ENCODE results near the gene HSPH1. TPM values are rescaled to one million over a fixed set of nuclear protein-coding genes. Genes with fewer than 3 reads are reported as not detected.

The HSPH1 gene
- total RNA-seq, 1 experiment from 2014 or later, result 145 TPM

DNA sequence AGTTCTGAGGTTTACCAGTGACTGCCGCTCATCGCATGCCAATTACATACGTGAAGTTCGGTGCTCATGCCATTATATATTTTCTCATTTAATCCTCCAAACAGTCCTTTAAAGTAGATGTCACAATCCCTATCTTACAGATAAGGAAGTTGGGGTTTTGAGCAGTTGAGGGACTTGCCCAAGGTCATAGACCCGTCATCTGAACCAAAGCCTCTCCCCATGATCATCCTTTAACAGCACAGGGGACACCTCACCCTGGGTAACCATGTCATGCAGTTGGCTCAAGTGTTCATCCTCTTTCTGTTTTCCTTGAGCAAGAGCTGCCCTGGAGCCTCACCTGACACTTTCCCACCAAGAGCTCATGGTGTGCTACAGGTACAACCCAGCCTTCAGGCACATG, 69.1 kb downstream of the HSPH1 start:
- ChIA-PET CTCF (no interaction called here), POLR2A (no interaction called here)
- Histone ChIP-seq H3K4me3 (ENCODE audit: low read depth in 2 of 2, low read length in 2 of 2) (no peak overlapping the region), H3K27me3 (ENCODE audit: control insufficient read depth, insufficient read depth, low read length) (no peaks in the 10 kb centered on the region), H3K36me3 (ENCODE audit: control insufficient read depth, insufficient read depth, low read length) (no peaks in the 10 kb centered on the region), H3K4me1 (ENCODE audit: control insufficient read depth, insufficient read depth, low read length) (no peaks in the 10 kb centered on the region), H3K9me3 (ENCODE audit: control insufficient read depth, insufficient read depth, low read depth, low read length) (no peaks in the 10 kb centered on the region), H3K27ac (ENCODE audit: low read length) (no peak overlapping the region)
- intact Hi-C loops (cut with micrococcal nuclease; ENCODE audit: unreplicated experiment) (no loop called here), in situ Hi-C loops (cut with HindIII; ENCODE audit: low pct_unique_long_range_greater_than_20kb, low sequenced_read_pairs) (no loop called here)
- no peak for ATAC-seq
- DNase-seq (ENCODE audit: low read depth, low spot score), result no peak
- no TSS peak for BruUV-seq (replicated peaks)
- TF ChIP-seq, protein P1, sequence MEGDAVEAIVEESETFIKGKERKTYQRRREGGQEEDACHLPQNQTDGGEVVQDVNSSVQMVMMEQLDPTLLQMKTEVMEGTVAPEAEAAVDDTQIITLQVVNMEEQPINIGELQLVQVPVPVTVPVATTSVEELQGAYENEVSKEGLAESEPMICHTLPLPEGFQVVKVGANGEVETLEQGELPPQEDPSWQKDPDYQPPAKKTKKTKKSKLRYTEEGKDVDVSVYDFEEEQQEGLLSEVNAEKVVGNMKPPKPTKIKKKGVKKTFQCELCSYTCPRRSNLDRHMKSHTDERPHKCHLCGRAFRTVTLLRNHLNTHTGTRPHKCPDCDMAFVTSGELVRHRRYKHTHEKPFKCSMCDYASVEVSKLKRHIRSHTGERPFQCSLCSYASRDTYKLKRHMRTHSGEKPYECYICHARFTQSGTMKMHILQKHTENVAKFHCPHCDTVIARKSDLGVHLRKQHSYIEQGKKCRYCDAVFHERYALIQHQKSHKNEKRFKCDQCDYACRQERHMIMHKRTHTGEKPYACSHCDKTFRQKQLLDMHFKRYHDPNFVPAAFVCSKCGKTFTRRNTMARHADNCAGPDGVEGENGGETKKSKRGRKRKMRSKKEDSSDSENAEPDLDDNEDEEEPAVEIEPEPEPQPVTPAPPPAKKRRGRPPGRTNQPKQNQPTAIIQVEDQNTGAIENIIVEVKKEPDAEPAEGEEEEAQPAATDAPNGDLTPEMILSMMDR (IDR thresholded peaks at IDR 0.05), result no peak
- TF ChIP-seq, protein P2, sequence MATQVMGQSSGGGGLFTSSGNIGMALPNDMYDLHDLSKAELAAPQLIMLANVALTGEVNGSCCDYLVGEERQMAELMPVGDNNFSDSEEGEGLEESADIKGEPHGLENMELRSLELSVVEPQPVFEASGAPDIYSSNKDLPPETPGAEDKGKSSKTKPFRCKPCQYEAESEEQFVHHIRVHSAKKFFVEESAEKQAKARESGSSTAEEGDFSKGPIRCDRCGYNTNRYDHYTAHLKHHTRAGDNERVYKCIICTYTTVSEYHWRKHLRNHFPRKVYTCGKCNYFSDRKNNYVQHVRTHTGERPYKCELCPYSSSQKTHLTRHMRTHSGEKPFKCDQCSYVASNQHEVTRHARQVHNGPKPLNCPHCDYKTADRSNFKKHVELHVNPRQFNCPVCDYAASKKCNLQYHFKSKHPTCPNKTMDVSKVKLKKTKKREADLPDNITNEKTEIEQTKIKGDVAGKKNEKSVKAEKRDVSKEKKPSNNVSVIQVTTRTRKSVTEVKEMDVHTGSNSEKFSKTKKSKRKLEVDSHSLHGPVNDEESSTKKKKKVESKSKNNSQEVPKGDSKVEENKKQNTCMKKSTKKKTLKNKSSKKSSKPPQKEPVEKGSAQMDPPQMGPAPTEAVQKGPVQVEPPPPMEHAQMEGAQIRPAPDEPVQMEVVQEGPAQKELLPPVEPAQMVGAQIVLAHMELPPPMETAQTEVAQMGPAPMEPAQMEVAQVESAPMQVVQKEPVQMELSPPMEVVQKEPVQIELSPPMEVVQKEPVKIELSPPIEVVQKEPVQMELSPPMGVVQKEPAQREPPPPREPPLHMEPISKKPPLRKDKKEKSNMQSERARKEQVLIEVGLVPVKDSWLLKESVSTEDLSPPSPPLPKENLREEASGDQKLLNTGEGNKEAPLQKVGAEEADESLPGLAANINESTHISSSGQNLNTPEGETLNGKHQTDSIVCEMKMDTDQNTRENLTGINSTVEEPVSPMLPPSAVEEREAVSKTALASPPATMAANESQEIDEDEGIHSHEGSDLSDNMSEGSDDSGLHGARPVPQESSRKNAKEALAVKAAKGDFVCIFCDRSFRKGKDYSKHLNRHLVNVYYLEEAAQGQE (IDR thresholded peaks at IDR 0.05; ENCODE audit: insufficient read depth in 1 of 2, low read depth in 2 of 2, low read length in 1 of 2), result no peak
- TF ChIP-seq SIN3A (IDR thresholded peaks at IDR 0.05; ENCODE audit: borderline replicate concordance, insufficient read depth, low read depth, low read length) (no peak), POLR2AphosphoS5 (IDR thresholded peaks at IDR 0.05; ENCODE audit: low read depth, low read length) (no peak), TCF7L2 (IDR thresholded peaks at IDR 0.05; ENCODE audit: low read depth, low read length) (no peak)

DNA sequence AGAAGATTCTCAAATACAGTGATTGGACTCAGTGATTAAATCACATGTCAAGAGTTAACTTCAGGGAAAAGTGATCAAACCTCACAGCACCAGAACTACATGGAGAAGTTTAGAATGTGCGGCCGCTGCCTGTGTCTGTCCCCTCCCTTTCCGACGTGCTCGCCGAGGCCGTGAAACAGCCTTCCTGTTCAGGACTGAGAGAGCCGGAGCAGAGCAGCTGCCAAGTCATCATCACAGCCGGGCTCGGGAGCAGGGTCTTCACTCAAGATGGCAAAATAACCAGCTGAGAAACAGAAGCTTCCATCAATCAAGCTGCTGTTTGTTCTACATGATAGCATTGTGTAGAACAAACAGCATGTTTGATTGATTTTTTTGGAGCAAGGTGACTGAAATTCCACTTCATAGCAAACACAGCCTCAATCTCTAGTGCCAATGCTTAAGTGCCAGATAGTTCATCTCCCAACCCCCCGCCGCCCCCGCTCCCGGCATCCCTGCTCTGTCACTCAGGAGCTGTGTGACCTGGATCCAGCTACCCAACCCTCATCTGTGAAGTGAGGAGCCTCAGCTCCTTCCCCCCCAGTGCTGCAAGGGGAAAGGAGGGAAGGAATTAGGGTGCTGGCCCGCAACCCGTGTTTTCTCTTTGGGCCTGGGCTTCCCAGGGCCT, 70.6 kb downstream of the HSPH1 start:
- Histone ChIP-seq H3K9me3 (ENCODE audit: control insufficient read depth, insufficient read depth, low read depth, low read length) (no peaks in the 10 kb centered on the region), H3K27ac (ENCODE audit: low read length) (no peak overlapping the region), H3K4me1 (ENCODE audit: control insufficient read depth, insufficient read depth, low read length) (no peaks in the 10 kb centered on the region), H3K36me3 (ENCODE audit: control insufficient read depth, insufficient read depth, low read length) (no peaks in the 10 kb centered on the region), H3K4me3 (ENCODE audit: low read depth in 2 of 2, low read length in 2 of 2) (no peak overlapping the region), H3K27me3 (ENCODE audit: control insufficient read depth, insufficient read depth, low read length) (no peaks in the 10 kb centered on the region)
- BruUV-seq (replicated peaks), result no TSS peak
- DNase-seq (ENCODE audit: low read depth, low spot score) (no peak), ATAC-seq (no peak)
- TF ChIP-seq POLR2AphosphoS5 (IDR thresholded peaks at IDR 0.05; ENCODE audit: low read depth, low read length) (no peak), TCF7L2 (IDR thresholded peaks at IDR 0.05; ENCODE audit: low read depth, low read length) (no peak), SIN3A (IDR thresholded peaks at IDR 0.05; ENCODE audit: borderline replicate concordance, insufficient read depth, low read depth, low read length) (no peak)
- TF ChIP-seq, protein P1 (IDR thresholded peaks at IDR 0.05), result no peak
- TF ChIP-seq, protein P2 (IDR thresholded peaks at IDR 0.05; ENCODE audit: insufficient read depth in 1 of 2, low read depth in 2 of 2, low read length in 1 of 2), result no peak
- ChIA-PET CTCF (no interaction called here), POLR2A (no interaction called here)
- in situ Hi-C loops (cut with HindIII; ENCODE audit: low pct_unique_long_range_greater_than_20kb, low sequenced_read_pairs), result no loop called here
- intact Hi-C loops (cut with micrococcal nuclease; ENCODE audit: unreplicated experiment), result no loop called here

Data from Panc1 (cell line).